Stomach smooth muscle (tissue), 2 donors: ENCODE measurements around the gene C21orf91.
A peak's percentile ranks its signal among the peaks of the same experiment; 100 is the strongest.

ENCODE experiments used
- H3K27ac ChIP-seq: one replicate; pipeline ENCODE4 v1.7.0; 2013; ENCODE audit warnings: mild to moderate bottlenecking, low read length, inconsistent platforms
- H3K27me3 ChIP-seq, 2 donors: one replicate each; pipeline ENCODE4 v1.7.0; 2013; ENCODE audit warnings: low read length in 2 of 2; ENCODE audit not compliant: insufficient read depth in 2 of 2, control insufficient read depth in 1 of 2
- H3K36me3 ChIP-seq, 2 donors: one replicate each; pipeline ENCODE4 v1.7.0; 2013; ENCODE audit warnings: low read length in 2 of 2; ENCODE audit not compliant: control insufficient read depth in 2 of 2, insufficient read depth in 2 of 2
- H3K4me1 ChIP-seq: one replicate; pipeline ENCODE4 v1.7.0; 2013; ENCODE audit warnings: low read length; ENCODE audit not compliant: control insufficient read depth, insufficient read depth
- H3K4me3 ChIP-seq, 2 donors: one replicate each; pipeline ENCODE4 v1.7.0; 2013; ENCODE audit warnings: low read length in 2 of 2
- H3K9ac ChIP-seq, 2 donors: one replicate each; pipeline ENCODE4 v1.7.0; 2013; ENCODE audit warnings: low read length in 2 of 2, mild to moderate bottlenecking in 1 of 2
- H3K9me3 ChIP-seq, 2 donors: one replicate each; pipeline ENCODE4 v1.7.0; 2013; ENCODE audit warnings: low read length in 2 of 2; ENCODE audit not compliant: control insufficient read depth in 2 of 2
- donor health status: healthy.
- donor health status: Pancreatic carcinoma.

Gene C21orf91

DNA sequence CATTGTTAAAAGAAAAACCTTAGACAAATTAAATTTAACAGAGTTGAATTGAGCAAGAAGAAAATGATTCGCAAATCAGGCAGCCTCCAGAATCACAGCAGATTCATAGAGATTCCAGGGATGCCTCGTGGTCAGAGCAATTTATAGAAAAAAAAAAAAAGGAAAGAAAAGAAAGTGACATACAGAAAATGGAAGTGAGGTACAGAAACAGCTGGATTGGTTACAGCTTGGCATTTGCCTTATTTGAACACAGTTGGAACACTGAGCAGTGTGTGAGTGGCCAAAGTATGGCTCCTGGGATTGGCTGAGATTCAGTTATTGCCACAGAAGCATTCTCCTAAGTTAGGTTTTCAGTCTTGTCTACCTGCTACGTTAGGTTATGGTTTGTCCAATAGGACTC lies 9.1 kb upstream of the C21orf91 start:
- Histone ChIP-seq H3K9me3 (no peaks in the 10 kb centered on the region), H3K36me3 (no peaks in the 10 kb centered on the region), H3K27ac (no peak overlapping the region), H3K4me3 (no peak overlapping the region), H3K27me3 (no peaks in the 10 kb centered on the region), H3K4me1 (no peaks in the 10 kb centered on the region), H3K9ac (no peak overlapping the region)

DNA sequence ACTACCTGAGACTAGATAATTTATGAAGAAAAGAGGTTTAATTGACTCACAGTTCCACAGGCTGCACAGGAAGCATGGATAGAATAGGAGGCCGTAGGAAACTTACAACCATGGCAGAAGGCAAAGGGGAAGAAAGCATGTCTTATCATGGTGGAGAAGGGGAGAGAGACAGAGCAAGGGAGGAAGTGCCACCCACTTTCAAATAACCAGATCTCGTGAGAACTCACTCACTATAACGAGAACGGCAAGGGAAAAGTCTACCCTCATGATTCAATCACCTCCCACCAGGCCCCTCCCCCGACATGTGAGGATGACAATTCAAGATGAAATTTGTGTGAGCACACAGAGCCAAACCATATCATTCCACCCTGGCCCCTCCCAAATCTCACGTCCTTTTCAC lies 4.7 kb upstream of the C21orf91 start:
- no peaks in the 10 kb centered on the region for H3K36me3 ChIP-seq
- H3K27me3 ChIP-seq: no peaks in the 10 kb centered on the region
- no peaks in the 10 kb centered on the region for H3K9me3 ChIP-seq
- H3K4me1 ChIP-seq: peaks cover 5% of the 10 kb centered on the region
- no peak overlapping the region for H3K4me3 ChIP-seq
- H3K27ac ChIP-seq: no peak overlapping the region
- no peak overlapping the region for H3K9ac ChIP-seq

DNA sequence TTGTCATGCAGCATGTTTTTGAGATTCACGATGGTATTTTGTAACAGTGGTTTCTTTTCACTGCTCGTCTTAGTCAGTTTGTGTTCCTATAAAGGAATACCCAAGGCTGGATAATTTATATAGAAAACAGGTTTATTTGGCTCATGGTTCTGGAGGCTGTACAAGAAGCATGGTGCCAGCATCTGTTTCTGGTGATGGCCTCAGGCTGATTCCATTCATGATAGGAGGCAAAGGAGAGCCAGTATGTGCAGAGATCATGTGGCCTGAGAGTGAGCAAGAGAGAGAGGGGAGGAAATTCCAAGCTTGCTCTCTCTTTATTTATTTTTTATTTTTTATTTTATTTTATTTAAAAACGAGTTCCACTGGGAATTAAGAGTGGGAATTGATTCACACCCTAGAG lies 2.0 kb upstream of the C21orf91 start:
- H3K9ac ChIP-seq: no peak overlapping the region
- H3K36me3 ChIP-seq: no peaks in the 10 kb centered on the region
- no peak overlapping the region for H3K27ac ChIP-seq
- peaks cover 9% of the 10 kb centered on the region for H3K4me1 ChIP-seq
- H3K9me3 ChIP-seq: no peaks in the 10 kb centered on the region
- no peak overlapping the region for H3K4me3 ChIP-seq
- H3K27me3 ChIP-seq: no peaks in the 10 kb centered on the region

DNA sequence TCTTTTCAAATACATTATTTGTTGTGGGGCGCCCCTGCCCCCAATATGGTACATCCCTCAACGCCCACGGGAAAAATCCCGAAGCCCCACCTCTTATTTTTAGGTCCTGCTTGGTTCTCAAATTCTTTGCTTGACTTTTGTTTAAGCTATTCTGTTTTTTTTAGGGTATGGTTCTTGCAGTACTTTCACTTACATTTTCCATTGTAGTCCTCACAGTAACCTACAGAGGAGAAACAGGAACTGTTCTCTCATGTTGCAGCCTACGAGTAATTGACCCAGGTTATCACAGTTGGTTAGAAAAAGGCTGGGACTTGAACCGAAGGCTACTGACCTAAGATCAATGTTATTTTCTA lies 697 bp upstream of the C21orf91 start:
- Histone ChIP-seq H3K27me3 (no peaks in the 10 kb centered on the region), H3K4me1 (peaks cover 9% of the 10 kb centered on the region), H3K9ac (peak overlapping the region; percentile 69 to 93), H3K9me3 (no peaks in the 10 kb centered on the region), H3K36me3 (no peaks in the 10 kb centered on the region), H3K27ac (peak overlapping the region; percentile 86), H3K4me3 (peak overlapping the region; percentile 72 to 85)

DNA sequence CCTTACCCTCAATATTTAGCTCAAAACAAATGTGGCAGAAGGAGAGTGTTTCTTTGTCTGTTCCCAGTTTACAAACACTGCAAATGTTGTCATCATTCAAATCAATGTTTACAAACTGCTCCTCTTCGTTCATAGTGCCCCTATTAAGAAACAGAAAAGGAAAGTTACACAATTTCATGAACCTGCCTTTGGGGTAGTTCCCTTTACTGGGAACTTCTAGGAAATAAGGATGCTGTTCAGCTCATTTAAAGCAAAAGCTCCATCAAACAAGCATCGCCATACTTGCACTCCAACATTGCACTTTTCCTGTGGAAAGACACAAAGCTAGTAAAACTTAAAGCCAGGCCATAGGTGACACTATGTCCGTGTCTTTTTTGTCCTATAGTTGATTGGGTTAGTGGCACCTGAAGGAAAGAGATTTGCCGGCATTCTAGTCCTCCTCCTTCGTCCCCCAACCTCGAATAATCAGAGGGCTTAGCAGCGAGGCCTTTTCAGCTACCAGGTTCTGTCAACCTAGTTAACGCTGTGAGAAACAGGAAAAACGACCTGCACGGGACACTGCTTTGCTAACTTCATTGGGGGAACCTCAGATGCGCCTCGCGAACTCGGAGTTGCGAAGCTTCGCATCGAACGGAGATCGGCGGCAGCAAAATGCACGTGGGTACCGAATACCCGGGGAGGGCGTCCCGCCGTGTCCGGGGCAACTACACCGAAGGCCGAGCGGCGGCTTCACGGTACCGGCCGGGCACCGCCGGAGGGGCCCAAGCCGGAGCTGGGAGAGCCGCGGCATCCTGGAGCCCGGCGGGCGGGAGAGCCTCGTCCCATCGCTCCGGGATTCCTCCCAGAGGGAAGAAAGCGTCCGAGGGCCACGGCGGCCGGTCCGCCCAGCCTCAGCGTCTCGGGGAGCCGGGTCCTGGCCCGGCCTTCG lies 706 bp downstream of the C21orf91 start:
- Histone ChIP-seq H3K9ac (peak overlapping the region; percentile 69 to 93), H3K27me3 (no peaks in the 10 kb centered on the region), H3K27ac (peak overlapping the region; percentile 86), H3K36me3 (peaks cover 3 to 5% of the 10 kb centered on the region in 2 donors), H3K4me3 (peak overlapping the region; percentile 72 to 85), H3K4me1 (peaks cover 9% of the 10 kb centered on the region), H3K9me3 (no peaks in the 10 kb centered on the region)

DNA sequence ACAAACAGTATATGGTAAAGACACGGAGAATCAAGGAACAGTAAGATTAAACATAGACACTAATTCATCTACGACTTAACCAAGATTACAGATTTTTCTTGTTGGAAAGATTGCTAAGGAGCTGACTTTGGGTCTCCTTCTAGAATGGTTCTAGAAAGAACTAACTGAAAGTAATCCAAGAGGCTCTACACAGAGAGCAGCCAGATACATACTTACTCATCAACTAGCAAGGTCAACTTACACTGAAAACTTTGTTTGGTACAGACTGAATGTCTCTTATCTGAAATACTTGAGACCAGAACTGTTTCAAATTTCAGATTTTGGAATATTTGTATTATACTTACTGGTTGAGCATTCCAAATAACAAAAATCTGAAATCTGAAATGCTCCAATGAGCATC lies 5.8 kb downstream of the C21orf91 start:
- H3K36me3 ChIP-seq: peaks cover 11% of the 10 kb centered on the region in 2 donors
- no peak overlapping the region for H3K4me3 ChIP-seq
- H3K9ac ChIP-seq: no peak overlapping the region
- H3K9me3 ChIP-seq: no peaks in the 10 kb centered on the region
- no peaks in the 10 kb centered on the region for H3K27me3 ChIP-seq
- H3K27ac ChIP-seq: no peak overlapping the region
- H3K4me1 ChIP-seq: peaks cover 4% of the 10 kb centered on the region

DNA sequence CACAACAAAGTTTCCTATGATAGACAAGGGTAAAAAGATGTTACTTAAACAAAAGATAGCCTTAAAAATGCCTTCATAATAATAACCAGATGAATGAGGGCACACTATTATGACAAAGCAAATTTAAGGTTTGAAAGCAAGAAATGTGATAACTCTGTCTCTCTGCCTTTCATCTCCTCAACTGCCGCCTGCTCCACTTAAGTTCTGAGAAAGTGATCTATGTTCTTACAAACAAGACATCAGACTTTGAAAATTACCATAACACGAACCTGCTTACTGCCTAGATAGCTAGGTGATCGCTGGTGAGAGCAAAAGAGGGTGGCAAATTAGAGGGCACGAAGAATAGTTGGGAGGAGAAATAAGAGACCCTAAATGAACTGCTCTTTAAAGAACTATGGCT lies 13.2 kb downstream of the C21orf91 start:
- Histone ChIP-seq H3K27ac (no peak overlapping the region), H3K9ac (no peak overlapping the region), H3K27me3 (no peaks in the 10 kb centered on the region), H3K4me3 (no peak overlapping the region), H3K9me3 (no peaks in the 10 kb centered on the region), H3K36me3 (peaks cover 11 to 12% of the 10 kb centered on the region in 2 donors), H3K4me1 (no peaks in the 10 kb centered on the region)

DNA sequence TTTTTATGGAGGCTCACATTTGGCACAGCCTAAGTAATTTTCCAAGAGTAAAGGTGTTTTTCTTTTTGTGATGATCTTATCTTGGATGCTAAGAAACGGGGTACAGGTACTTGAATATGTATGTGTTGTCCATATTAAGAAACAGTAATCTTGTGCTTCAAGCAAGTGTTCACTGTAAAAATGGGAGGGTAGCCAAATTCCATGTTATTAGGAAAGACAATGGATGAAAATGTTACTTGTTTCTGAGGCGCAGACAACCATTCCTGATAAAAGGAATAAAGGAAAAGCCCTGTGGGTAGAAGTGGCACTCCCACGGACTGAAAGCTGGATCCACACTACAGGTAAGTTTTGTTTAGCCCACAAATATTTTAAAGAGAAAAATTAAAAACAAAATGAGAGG lies 15.6 kb downstream of the C21orf91 start:
- H3K4me1 ChIP-seq: no peaks in the 10 kb centered on the region
- H3K9me3 ChIP-seq: no peaks in the 10 kb centered on the region
- H3K36me3 ChIP-seq: peaks cover 6% of the 10 kb centered on the region in 2 donors
- no peaks in the 10 kb centered on the region for H3K27me3 ChIP-seq
- H3K9ac ChIP-seq: no peak overlapping the region
- no peak overlapping the region for H3K27ac ChIP-seq
- no peak overlapping the region for H3K4me3 ChIP-seq

DNA sequence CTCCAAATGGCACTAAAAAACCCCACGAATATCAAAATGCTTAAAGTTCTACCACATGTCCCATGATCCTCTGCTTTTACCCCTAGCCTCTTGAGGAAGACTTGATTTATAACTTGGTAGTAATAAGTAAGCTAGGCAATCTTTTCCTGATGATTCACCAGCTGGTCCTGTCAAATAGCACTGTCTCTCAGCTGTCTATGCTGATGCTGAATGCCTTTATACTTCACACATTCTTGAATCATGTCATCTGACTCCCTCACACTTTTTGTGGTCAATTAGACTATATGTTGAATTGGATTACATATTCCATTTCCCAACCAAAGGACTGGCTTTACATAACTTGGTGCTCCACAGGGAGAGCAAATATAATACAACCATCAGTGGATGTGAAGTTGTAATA lies 16.6 kb downstream of the C21orf91 start:
- H3K9me3 ChIP-seq: no peaks in the 10 kb centered on the region
- H3K36me3 ChIP-seq: no peaks in the 10 kb centered on the region
- no peak overlapping the region for H3K4me3 ChIP-seq
- no peak overlapping the region for H3K9ac ChIP-seq
- no peaks in the 10 kb centered on the region for H3K27me3 ChIP-seq
- no peak overlapping the region for H3K27ac ChIP-seq
- H3K4me1 ChIP-seq: no peaks in the 10 kb centered on the region

DNA sequence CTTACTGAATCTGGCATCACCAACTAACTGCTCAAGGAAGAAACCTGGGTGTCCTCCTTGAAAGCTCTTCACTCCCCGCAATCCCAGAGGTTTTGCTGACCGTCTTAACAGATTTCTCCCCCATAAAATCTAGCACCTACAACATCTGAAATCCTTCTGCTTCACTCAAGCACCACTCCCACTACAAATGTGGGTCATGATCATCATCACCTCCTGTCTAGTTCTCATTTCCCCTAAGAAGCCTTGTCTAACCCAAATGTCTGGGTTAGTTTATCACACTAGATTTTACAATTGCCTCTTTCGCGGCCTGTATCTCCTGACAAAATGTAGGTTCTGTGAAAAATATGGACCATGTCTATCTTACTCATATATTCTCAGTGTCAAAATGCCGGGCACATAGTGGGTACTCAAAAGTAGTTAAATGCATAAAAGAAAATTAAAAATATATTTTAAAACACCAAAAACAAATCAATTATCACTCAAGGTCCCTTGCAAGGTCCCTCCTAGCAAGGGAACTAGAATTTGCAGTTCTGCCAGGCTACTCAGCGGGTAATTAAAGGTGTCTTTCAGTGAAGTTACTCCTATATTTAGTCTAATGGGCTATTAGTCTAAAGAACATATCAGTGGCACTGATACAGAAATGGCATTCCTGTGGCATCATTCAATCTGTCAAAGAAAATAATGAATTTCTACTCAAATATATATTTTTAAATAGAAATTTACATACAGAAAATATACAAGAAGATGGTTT lies 19.6 kb downstream of the C21orf91 start:
- Histone ChIP-seq H3K4me1 (peaks cover under 1% of the 10 kb centered on the region), H3K27ac (no peak overlapping the region), H3K27me3 (no peaks in the 10 kb centered on the region), H3K9me3 (no peaks in the 10 kb centered on the region), H3K9ac (no peak overlapping the region), H3K36me3 (no peaks in the 10 kb centered on the region), H3K4me3 (no peak overlapping the region)

DNA sequence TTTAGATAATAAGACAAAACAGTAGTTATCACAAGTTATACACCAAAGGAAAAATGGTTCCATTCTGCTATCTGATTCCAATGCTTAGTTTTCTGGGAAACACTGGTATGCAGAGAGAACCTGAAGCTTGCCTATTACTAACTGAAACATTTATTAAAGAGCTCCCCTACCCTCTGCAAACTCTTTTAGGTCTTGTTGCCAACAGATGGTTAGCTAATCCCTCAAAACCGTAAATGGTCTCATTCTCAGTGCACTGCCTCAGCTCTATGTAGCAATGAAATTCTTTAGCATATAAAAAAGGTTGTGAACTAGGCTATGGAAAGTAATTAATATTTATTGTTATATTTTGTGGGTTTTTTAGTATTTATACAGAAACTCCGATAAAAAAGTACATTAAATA lies 20.4 kb downstream of the C21orf91 start:
- Histone ChIP-seq H3K27me3 (no peaks in the 10 kb centered on the region), H3K9ac (no peak overlapping the region), H3K4me3 (no peak overlapping the region), H3K36me3 (no peaks in the 10 kb centered on the region), H3K27ac (no peak overlapping the region), H3K9me3 (no peaks in the 10 kb centered on the region), H3K4me1 (peaks cover 3% of the 10 kb centered on the region)
